ENCODE data around the gene SLC16A2.

Gene SLC16A2

DNA sequence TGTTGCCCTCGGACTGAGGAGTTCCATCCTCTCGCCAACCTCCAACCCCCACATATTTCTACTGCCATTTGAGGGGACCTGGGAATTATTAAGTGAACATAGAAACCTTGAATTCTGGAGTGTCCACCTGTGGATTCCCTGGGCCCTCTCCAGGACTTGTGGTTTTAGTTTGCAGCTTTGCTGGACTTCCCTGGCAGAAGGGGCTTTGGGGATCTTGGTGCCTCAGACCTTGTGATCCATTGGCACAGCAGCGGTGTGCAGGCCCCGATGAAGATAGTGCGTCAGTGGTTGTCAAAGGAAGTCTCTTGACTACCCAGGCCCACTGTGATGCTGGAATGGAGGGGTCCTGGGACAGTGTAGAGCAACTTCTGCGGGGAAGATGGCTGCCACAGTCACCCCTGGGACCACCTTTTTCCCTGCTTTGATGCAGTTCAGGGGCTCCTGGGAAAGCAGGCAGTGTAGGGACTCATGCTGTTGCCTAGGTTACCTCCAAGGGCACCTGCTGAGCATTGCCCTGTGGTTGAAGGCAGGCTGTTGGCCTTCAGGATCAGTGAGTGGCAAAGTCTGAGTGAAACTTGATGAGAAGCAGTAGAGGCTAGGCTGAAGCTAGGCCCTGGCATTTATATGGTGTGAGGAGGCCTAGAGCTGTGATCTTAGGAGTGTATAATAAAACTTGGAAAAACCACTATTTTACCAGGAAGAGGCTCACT lies 2.2 kb downstream of the SLC16A2 start:
- TF ChIP-seq, protein P1, sequence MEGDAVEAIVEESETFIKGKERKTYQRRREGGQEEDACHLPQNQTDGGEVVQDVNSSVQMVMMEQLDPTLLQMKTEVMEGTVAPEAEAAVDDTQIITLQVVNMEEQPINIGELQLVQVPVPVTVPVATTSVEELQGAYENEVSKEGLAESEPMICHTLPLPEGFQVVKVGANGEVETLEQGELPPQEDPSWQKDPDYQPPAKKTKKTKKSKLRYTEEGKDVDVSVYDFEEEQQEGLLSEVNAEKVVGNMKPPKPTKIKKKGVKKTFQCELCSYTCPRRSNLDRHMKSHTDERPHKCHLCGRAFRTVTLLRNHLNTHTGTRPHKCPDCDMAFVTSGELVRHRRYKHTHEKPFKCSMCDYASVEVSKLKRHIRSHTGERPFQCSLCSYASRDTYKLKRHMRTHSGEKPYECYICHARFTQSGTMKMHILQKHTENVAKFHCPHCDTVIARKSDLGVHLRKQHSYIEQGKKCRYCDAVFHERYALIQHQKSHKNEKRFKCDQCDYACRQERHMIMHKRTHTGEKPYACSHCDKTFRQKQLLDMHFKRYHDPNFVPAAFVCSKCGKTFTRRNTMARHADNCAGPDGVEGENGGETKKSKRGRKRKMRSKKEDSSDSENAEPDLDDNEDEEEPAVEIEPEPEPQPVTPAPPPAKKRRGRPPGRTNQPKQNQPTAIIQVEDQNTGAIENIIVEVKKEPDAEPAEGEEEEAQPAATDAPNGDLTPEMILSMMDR (IDR thresholded peaks at IDR 0.05; ENCODE audit: extremely low read depth, missing control alignments): no peak
- no peak for DNase-seq (ENCODE audit: low spot score)

GRCh38 chrX:74426071-74426470 lies 4.8 kb downstream of the SLC16A2 start:
- TF ChIP-seq, protein P1 (IDR thresholded peaks at IDR 0.05; ENCODE audit: extremely low read depth, missing control alignments): no peak
- DNase-seq (ENCODE audit: low spot score): no peak

DNA sequence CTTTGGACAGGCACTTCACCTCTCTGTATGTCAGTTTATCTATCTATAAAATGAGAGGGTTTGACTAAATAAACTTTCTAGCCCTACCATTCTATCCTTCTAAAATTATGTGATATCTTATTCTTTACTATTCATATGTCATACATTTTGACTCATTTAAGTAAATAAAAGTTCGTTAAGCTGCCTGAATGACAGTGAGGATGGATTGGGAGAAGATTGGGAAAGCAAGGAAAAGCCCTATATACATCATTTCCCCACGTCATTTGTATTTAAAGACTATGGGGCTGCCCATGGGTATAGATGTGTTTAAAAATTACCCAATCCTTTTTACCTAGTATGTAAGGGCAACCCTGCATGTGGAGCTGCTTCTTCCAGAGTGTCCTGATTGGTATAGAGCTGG lies 5.3 kb downstream of the SLC16A2 start:
- TF ChIP-seq, protein P1 (IDR thresholded peaks at IDR 0.05; ENCODE audit: extremely low read depth, missing control alignments): no peak
- DNase-seq (ENCODE audit: low spot score): no peak

- TF ChIP-seq, protein P1 (IDR thresholded peaks at IDR 0.05; ENCODE audit: extremely low read depth, missing control alignments): no peak
- no peak for DNase-seq (ENCODE audit: low spot score)
These were observed 10.5 kb downstream of the SLC16A2 start for GRCh38 chrX:74431797-74432196.

- no peak for DNase-seq (ENCODE audit: low spot score)
- TF ChIP-seq, protein P1 (IDR thresholded peaks at IDR 0.05; ENCODE audit: extremely low read depth, missing control alignments): no peak
These were observed 13.0 kb downstream of the SLC16A2 start for GRCh38 chrX:74434336-74434735.

DNA sequence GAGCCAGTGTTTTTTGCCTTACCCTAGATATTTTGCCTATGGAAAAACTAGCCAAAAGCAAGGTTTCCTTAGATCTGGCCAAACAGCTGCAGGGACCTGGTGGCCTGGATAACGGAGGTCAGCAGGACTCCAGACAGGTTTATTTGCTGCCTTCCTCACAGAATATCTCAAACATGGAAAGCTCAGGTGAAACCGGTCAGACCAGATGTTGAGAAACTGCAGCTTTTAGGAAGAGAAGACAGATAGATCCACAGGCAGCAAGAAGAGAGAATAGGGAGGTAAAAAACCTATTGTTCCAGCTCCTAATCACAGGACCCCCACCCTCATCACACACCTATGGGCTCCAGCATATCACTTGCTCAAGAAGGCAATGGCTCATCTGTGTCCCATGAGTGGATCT lies 16.2 kb downstream of the SLC16A2 start:
- TF ChIP-seq, protein P1 (IDR thresholded peaks at IDR 0.05; ENCODE audit: extremely low read depth, missing control alignments): no peak
- no peak for DNase-seq (ENCODE audit: low spot score)

GRCh38 chrX:74438764-74439163 lies 17.5 kb downstream of the SLC16A2 start:
- DNase-seq (ENCODE audit: low spot score): no peak
- TF ChIP-seq, protein P1 (IDR thresholded peaks at IDR 0.05; ENCODE audit: extremely low read depth, missing control alignments): no peak

All from GM20000 (cell line).